Fibroblast of pulmonary artery (primary cell): ENCODE measurements around the gene PCDH7.
A peak's percentile ranks its signal among the peaks of the same experiment; 100 is the strongest.

Experiments used
- DNase-seq: peaks from one replicate; pipeline ENCODE4 v3.0.0-alpha.2; 2010; ENCODE audit warnings: low read depth
- H3K4me3 ChIP-seq: replicated peaks from 2 replicates; pipeline ENCODE4 v1.5.1; 2011; ENCODE audit warnings: low read depth, mild to moderate bottlenecking, control low read depth, low read length, moderate library complexity
- CTCF ChIP-seq: IDR thresholded peaks from 2 replicates; pipeline ENCODE4 v1.5.1; 2011; ENCODE audit warnings: mild to moderate bottlenecking, control low read depth, low read length, inconsistent platforms; ENCODE audit errors: missing control alignments

The PCDH7 gene

GRCh38 chr4:30720021-30720660, at the start of gene PCDH7:
Gene PCDH7, plus strand, starts transcription at chr4:30720369. Its CDS starts 1,054 bp downstream, at chr4:30721423.
- peak; percentile 60 for DNase-seq
- peak within 1 kb of the TSS; percentile 69 for H3K4me3 ChIP-seq
- no peak for TF ChIP-seq CTCF

- DNase-seq = no peak
- no peak overlapping the region for H3K4me3 ChIP-seq
- no peak for TF ChIP-seq CTCF
These were observed 48.2 kb upstream of the PCDH7 start for GRCh38 chr4:30671926-30672448.

GRCh38 chr4:30696191-30696590, 24.0 kb upstream of the PCDH7 start:
- no peak overlapping the region for H3K4me3 ChIP-seq
- TF ChIP-seq CTCF = no peak

GRCh38 chr4:30714408-30715031, 5.6 kb upstream of the PCDH7 start:
- DNase-seq = peak; percentile 77
- peak; percentile 92 for TF ChIP-seq CTCF
- no peak overlapping the region for H3K4me3 ChIP-seq

More at GRCh38 chr4:30696191-30696590, 24.0 kb upstream of the PCDH7 start:
- DNase-seq = peak; percentile 7

GRCh38 chr4:30716158-30716557, 4.0 kb upstream of the PCDH7 start:
- peak; percentile 58 for TF ChIP-seq CTCF
- peak overlapping the region; percentile 69 for H3K4me3 ChIP-seq

GRCh38 chr4:30716681-30717207, 3.4 kb upstream of the PCDH7 start:
- TF ChIP-seq CTCF = no peak
- H3K4me3 ChIP-seq = peak overlapping the region; percentile 69
- DNase-seq = peak; percentile 39

More at GRCh38 chr4:30716158-30716557, 4.0 kb upstream of the PCDH7 start:
- peak; percentile 63 for DNase-seq
